GM21423 (cell line): ENCODE data around the gene ITPR2.

Experiments
- ATAC-seq: cut with Tn5 transposase; IDR thresholded peaks from one replicate; pipeline ENCODE4 v1.9.1; 2021; ENCODE audit warnings: mild to moderate bottlenecking, moderate library complexity; ENCODE audit not compliant: unreplicated experiment

Gene ITPR2

DNA sequence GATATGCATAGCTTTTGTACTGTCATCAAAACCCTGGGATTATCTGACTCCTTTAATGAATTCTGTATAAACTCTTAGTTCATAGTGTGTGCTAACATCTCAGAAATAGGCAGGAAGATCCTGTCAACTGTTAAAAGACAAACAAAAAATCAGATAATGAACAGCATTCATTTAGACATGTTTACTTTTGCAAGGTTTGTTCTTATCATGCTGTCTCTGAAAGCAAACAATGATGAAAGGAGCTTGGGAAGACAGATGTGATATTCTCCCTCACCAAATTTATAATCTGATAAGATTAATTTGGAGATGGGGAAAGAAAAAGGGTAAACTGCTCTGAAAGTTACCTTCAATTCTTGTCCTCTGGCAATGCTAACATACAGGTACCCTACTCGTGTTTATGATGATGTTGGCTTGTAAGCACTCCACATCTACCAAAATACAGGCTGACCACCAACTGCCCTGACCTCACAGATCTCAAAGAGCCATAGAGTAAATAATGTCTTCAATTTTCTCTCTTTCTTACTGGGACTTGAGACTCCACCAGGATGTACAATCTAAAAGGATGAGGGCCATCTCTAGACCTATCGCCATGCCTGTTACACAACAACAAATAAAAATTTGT lies 403.8 kb downstream of the ITPR2 start:
- no peak for ATAC-seq

DNA sequence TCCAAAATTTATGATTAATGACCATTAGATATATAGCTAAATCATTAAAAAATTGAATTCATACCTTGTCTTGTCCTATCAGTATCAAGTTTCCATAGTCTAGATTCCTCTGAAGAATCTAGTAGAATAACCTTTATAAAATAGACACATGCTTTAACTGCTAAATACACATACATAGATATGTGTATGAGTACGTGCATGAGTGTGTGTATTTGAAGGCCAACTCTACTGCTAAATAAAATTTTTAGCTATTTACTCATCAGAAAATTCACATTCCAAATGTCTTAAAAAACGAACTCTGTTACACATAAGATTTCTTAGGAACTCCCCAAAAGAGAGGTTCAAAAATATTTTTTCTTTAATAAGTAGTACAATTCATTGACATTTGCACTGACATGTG lies 404.6 kb downstream of the ITPR2 start:
- ATAC-seq = no peak

DNA sequence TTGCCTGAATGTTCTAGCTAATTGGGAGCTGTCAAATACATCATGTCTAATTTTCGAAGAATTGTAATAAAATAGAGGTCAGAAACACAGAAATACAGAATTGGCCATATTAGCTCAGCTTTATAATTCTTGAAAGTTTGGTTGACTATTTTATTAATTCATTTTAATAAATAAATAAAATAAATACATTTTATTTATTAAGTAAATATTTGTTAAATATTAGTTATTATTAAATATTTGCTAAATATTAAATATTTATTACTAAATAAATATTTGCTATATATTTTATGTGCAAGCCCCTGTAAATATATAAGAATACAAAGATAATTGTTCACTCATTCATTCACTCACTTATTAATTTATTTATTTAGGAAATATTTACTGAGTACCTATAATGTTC lies 406.3 kb downstream of the ITPR2 start:
- no peak for ATAC-seq

DNA sequence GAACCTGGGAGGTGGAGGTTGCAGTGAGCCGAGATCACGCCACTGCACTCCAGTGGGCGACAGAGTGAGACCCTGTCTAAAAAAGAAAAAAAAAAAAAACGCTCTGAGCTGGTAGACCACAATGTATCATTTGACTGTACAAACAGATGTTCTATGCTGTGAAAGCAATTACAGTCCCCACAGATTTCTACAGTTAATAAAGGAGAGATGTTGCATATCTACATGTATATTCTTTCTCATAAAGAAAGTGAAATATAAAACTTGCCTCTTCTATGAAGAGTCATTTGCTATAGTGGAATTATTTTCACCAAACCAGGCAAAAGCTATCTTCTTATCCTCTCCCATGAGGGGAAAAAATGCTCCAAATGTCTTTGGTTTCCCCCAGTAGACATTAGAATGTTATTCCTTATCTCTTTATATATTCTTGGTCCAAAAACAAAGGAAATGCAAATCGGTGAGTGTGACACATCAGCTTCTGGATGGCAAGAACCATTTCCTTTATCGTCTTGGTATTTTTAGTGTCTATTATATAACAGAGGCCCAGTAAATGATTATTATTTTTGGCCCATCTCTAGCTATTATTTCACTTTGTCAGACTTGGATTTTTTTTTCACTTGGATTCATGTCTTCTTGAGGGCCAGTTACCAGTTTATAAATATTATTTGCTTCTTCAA lies 407.3 kb downstream of the ITPR2 start:
- ATAC-seq = peak; percentile 62

DNA sequence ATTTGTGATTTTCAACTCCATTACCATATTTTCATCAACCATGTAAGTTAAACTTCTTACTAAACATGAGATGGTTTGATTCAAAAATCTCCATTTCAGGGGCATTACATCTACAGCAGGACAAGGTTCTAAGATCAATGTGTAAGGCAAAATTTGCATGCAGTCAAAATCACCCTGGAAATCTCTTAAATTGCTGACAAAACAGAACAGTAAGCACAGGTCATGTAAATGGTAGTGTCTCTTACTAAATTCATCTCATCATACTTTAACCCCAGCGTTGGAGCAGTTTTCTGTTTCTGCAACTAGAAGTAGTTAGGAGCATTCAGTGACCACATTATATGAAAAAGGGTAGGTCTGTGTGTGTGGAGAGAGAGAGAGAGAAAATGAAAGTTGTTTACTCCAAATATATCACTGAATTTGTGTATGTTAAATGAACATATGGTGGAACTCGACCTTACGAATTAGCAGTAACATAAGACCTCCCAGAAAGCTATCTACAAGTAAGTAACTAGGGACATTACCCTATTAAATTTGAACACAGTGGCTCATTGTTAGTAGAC lies 410.1 kb downstream of the ITPR2 start:
- no peak for ATAC-seq

DNA sequence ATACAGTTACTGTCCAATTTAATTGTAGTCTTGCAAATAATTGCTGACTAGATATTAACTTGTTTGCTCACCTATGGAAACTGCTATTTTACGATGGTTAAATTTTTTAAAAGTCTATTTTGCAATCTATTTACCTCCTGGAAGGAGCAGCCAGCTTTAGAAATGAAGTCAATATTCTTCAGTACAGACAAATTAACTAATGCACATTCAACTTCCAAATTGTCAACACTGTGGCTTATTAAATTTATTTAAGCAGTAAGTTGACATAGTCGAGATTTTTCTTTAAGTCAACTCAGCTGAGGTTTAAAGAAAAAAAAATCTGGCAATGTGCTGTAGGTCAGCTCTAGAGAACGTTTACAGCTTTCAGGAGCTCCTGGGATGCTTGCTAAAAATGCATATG lies 416.4 kb downstream of the ITPR2 start:
- no peak for ATAC-seq

DNA sequence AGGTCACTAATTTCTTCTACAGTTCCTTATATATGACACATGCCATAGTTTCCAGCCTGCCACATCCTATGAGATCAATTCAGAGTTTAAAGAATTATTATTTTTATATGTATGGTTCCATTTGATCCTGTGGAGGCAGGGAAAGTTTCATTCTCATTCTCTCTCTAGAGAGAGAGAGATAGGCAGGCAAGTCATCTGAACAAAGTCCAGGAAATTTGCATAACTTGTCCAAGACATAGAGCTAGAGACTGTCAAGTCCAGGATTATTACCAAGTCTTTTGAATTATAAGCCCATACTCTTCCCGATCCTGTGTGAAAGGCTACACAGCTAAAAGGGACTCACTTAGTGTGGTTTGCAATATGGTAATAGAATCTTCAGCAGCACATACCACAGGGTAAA lies 422.3 kb downstream of the ITPR2 start:
- no peak for ATAC-seq

DNA sequence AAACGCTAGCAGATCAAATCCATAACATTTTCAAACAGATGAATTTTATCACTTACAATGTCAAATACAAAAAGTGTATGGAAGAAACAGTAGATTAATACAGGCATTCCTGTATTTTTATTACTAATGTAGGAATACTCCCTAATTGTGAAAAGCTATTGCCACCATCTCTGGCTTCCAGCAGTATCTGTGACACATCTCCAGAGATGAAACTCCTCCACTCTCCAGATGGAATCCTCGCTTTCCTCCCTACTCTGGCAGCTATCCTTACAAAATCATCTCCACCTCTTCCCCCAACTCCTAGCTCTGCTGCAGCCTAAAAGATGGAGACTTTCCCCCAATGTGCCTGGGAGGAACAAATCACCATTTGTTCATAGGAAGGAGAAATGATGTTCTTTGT lies 426.2 kb downstream of the ITPR2 start:
- ATAC-seq = no peak

DNA sequence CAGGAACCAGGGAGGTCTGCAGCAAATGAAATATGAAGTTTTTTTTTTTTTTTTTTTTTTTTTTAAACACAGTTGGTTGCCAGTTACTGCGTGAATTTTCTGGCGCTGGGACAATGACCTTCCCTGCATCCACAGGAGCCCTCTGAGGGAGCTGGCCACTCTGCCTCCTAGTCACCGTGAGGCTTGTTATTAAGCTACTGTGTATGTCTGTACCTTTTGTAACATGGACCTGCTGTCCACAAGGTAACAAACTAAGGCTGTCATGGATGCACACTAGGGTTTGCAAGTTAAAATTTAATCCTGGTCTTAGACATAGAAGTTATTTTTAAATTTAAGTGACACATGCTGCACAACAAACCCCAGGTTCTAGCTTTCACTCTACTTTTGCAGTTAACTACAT lies 426.6 kb downstream of the ITPR2 start:
- ATAC-seq = no peak

DNA sequence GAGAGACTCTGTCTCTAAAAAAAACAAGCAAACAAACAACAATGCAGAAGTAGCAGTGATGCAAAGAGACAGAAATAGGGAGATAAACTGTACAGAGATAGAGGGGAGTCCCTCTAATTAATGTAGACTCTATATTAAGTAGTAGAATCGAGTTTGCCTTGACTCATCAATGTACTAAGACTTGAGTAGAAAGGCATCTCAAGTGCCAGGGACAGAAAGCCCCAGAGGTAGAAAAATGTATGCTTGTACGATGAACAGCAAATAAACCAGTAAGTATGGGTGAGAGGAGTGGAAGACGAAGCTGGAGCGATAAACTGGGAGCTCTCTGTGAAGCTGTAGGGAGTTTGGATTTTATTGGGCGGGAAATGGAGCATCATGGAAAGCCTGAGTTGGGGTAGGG lies 429.4 kb downstream of the ITPR2 start:
- ATAC-seq = no peak

DNA sequence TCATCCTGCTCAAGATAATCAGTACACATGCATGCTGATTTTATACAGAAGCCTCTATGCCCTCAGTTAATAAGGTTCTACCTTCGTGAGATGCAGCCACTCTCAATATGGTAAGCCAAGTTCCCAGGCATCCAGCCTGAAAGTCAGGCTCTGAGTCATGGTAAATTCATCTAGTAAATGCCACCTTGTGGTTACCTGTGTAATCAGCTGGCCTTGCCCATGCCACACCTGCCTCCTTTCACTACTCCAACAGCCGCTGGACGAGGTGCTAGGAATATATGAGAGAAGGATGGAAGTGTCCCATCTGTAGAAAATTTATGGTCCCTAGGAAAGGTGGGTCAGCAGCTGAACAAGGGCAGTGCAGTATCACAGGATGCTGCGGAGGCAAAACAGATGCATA lies 430.3 kb downstream of the ITPR2 start:
- ATAC-seq = no peak

DNA sequence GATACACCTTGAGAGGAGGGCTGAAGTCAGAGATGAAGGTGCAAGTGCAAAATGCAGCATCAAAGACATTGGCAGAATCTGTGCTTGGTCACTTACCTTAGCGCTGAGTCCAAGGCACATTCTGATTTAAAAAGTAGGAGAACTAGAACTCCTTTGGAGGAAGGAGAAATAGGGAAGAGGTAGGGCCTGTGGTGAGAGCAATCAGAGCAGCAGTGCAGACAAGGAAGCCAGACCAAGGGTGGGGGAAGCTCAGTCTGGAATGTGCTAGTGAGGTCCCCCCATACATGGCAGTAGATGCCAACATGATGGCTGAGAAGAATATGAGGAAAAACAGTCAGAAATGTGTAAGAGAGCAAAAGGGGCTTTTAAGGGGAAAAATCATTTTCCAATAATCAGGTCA lies 431.1 kb downstream of the ITPR2 start:
- ATAC-seq = no peak

DNA sequence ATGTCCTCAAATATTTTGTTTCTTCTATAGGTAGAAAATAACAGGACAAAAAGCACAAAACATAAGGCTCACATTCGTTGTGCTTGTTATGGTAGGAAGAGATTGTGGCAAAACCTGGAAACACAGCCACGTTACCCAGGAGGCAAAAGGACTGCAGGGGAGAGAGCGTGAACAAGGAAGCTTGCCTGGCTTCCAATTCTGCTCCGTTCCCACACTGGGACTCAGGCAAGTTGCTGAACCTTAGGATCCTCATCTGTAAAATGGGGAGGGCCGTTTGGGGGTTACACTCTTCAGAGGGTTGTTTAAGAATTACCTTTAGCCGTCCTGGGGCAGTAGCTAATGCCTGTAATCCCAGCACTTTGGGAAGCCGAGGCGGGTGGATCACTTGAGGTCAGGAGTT lies 432.4 kb downstream of the ITPR2 start:
- no peak for ATAC-seq

DNA sequence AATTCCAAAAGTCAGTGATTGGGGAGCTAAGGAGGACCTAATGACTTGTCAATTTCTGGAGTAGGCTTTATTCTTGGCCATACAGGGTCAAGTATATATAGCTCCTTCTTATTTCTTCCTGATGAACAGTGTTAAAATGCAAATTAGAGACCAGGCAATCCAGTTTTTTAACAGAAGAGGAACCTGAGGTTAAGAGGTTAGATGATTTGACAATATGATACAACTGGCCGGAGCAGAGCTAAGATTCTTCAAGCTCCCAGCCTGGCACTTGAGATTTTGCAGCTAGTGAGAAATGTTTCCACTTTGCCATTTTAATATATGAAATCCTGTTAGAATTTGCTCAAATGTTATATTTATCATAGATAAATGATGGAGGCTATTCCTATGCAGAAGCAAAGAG lies 433.6 kb downstream of the ITPR2 start:
- ATAC-seq = no peak

DNA sequence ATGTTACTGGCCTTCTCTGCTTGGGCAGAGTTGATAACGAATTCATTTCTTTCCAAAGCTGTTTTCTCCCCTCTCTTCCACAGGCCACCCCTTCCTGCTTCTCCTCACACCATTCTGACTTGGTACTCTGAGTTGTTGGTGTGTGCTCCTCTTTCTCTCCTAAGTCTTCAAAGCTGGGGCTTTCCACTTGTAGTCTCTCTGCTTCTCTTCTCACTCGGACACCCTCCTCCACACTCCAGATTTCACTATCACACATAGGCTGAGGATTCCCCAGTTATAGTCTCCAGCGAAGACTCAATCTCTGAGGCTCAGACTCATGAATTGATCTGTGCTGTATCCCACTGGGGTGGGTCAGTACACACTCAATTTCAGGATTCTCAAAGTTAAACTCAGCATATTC lies 436.6 kb downstream of the ITPR2 start:
- ATAC-seq = no peak

DNA sequence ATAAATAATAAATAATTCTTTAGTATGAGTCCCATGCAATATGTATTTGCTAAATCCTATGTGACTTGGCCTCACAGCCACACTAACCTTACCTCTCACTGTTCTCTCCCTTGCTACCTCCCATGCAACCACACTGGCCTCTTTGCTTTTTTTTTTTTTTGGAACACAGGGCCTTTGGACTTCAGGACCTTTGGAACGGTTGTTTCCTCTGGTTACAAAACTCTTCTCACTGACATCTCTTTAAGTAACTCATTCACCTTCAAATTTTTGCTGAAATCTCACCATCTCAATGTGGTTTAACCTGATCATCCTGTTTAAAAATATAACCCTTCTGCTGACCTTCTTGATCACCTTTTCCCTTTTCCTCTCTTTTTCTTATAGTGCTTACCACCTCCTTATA lies 443.7 kb downstream of the ITPR2 start:
- ATAC-seq = no peak

DNA sequence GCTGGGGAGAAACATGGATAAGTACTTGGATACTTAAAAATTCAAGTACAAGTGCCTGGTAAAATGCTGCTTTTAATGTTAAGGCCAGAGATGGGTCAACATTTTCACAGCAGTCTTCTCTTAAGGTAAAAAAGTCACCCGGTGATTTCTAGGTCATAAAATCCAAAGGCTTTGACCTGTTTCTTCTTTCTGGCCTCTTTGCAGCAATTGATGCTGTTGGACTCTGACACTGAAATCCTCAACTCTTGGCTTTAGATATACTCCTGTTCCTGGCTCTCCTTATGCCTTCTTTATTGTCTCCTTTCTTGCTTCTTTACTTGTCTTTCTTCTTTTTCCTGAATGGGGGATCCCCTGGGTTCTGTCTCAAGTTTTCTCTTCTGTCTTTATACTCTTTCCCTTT lies 448.5 kb downstream of the ITPR2 start:
- no peak for ATAC-seq

DNA sequence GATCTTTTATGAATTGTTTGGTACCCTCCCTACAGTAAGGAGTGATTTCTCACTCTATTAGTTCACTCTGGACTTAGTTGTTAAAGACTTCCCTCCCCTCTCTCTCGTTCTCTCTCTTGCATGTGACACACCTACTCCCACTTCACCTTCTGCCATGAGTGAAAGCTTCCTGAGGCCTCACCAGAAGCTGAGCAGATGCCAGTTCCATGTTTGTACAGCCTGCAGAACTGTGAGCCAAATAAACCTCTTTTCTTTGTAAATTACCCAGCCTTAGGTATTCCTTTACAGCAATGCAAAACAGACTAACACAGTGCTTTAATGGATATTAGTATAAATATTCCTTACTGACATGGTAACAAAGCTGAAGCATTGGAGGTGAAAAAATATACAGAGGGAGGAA lies 450.0 kb downstream of the ITPR2 start:
- ATAC-seq = no peak

DNA sequence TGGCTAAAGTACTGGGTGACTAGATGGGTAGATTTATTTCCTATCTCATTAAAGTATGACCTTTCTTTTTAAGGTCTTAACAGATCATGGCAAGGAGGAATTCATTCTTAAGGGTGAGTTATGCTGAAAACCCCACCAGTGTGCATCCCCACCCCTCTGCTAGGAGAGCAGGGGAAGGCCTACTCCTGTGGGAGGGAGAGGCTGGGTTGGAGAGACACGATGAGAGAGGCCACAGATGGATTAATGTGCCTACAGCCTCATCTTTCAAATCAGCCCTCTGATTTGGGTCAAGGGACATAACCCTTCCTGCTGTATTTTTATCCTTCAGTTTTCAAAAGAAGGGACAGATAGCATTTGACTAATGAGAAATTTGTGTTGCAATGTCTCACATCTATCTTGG lies 452.1 kb downstream of the ITPR2 start:
- ATAC-seq = no peak

DNA sequence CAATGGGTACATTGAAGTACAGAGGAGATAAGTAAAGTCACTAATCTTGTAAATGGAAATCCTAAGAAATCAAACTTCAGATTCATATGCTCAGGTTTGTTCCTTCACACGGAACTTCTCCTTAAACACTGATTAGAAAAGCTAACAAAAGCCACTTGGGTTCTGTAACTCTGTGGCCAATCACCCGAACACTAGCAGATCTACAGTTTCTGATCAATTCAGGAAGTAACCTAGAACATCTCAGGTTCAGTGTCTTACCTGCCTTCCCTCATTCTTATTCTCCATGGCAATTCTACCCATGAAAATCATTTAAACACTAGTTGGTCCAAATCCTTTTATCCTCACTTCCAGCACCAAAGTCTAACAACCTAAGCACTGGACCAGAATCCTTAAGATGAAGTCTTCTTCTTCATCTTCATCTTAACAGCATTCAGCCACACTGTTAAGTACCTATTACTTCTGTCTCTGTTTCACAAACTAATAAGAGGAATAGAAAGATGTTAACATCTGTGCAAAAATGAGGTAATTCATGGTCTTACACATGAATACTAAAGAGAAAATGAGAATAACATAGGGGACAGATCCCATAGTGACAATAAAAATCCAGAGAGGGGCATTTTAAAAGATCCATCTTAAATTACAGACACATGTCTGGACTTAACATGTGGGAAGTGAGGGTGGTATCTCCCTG lies 453.1 kb downstream of the ITPR2 start:
- ATAC-seq = no peak

DNA sequence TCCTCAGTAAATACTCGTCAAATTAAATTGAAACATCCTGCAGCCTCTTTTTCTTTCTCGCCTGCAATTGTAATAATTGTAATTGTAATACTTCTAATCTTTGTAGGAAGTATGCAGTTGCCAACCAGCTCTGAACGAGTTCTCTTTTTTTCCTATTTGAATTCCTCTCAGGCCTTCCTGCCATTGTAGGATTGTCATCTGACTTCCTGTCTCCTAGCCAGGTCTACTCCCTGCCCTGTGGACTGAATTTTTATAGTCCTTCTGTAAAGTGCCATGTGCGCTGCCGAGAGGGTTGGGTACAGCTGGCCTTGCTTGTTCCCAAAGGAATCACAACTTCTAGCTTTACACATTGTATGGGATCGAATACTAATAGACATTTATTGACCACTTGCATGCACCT lies 454.3 kb downstream of the ITPR2 start:
- no peak for ATAC-seq
